ENCODE data around the gene KDELR1.
A peak's percentile ranks its signal among the peaks of the same experiment; 100 is the strongest.

KDELR1 gene

GRCh38 chr19:48338802-48339503 lies 52.4 kb downstream of the KDELR1 start:
- no peak for DNase-seq

GRCh38 chr19:48338253-48338755 lies 53.0 kb downstream of the KDELR1 start:
- no peak for DNase-seq

GRCh38 chr19:48333467-48334384 lies 57.6 kb downstream of the KDELR1 start:
- DNase-seq, result peak; percentile 90

GRCh38 chr19:48332662-48333466 lies 58.5 kb downstream of the KDELR1 start:
- DNase-seq, result peak; percentile 90
